ENCODE results near the gene ADCYAP1R1.

DNA sequence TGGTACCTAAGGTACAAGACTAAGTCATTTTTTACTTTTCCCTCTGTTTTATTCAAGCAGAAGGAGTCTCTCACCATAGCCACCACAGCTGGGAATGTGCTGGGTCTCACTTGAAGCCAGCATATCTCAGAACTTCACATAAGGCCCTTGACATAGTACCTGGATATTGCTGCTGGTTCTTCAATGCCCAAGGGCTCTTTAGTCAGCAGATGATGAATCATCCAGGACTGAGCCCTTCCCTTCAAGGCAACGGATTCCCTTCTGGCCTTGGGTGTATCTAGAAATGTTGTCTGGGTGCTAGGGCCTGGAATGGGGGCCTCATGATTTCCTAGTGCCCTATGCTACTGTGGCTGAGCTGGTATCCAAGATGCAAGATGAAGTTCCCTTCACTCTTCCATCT is 93.9 kb downstream of the ADCYAP1R1 start:
- TF ChIP-seq CTCF (IDR thresholded peaks at IDR 0.05) (no peak), POLR2AphosphoS5 (IDR thresholded peaks at IDR 0.05; ENCODE audit: insufficient read depth in 1 of 2, low read depth in 1 of 2) (no peak), POLR2A (IDR thresholded peaks at IDR 0.05) (no peak)
